Motor neuron (in vitro differentiated cells): ENCODE data around the gene ERICH3. TPM values are rescaled to one million over a fixed set of nuclear protein-coding genes. Genes with fewer than 3 reads are reported as not detected.

Source experiments
- ATAC-seq, 8 experiments: fragments of 200-7000 bp; cut with Tn5 transposase; replicated peaks in 6 of 8; 2 replicates each; pipeline ENCODE4 v1.8.0; 2021; ENCODE audit warnings: mild to moderate bottlenecking in 8 of 8, moderate library complexity in 8 of 8
- H3K27ac ChIP-seq, 2 donors: fragments of 250-450 bp; sonication (Bioruptor Pico); 2 replicates each; pipeline ENCODE4 v1.9.0; 2021; ENCODE audit warnings: antibody characterized with exemption in 2 of 2, mild to moderate bottlenecking in 2 of 2, moderate library complexity in 1 of 2
- H3K4me1 ChIP-seq, 2 donors: fragments of 250-450 bp; sonication (Bioruptor Pico); replicated peaks in 1 of 2; 2 replicates each; pipeline ENCODE4 v1.6.1; 2021; ENCODE audit warnings: antibody characterized with exemption in 2 of 2, mild to moderate bottlenecking in 2 of 2, moderate library complexity in 1 of 2
- H3K4me3 ChIP-seq, 5 donors: fragments of 250-450 bp; sonication (Bioruptor Pico); 2 replicates each; pipeline ENCODE4 v1.9.0; 2021; ENCODE audit warnings: antibody characterized with exemption in 5 of 5, mild to moderate bottlenecking in 5 of 5, moderate library complexity in 4 of 5
- WGBS, 10 experiments: fragments of 450-650 bp; shearing (Covaris generic); methylation state at CpG; one replicate each; pipeline ENCODE4 v1.0.0; 2022; 5-methylcytosine and 5-hydroxymethylcytosine counted together
- in situ Hi-C, 9 experiments: fragments of 400-800 bp; cut with MboI; loops; one replicate each; pipeline ENCODE4 v1.15.0; 2021; ENCODE audit warnings: low sequenced_read_pairs in 9 of 9, low pct_unique_long_range_greater_than_20kb in 2 of 9; ENCODE audit not compliant: unreplicated experiment in 9 of 9
- total RNA-seq, 8 experiments: library from RNA; unstranded; fragments of 300-600 nt; gene quantifications; 2 replicates each; pipeline versions ENCODE4 v1.2.3 to v1.2.4, GENCODE V29; 2022

Gene ERICH3
- total RNA-seq, 8 experiments from 2014 or later: 0.09 to 2.4 (median 0.33) TPM

- Histone ChIP-seq H3K4me1 (peaks cover 0 to 3% of the 10 kb centered on the region in 2 donors), H3K4me3 (no peak overlapping the region), H3K27ac (no peak overlapping the region)
- ATAC-seq: no peak
- 0 to 96% (median 50%) methylated on average over 1 to 3 of the region's 3 CpGs; no CpG with 5 or more reads in 3 of the 10 experiments for WGBS, 10 experiments
- in situ Hi-C loops: no loop called here
Observed at GRCh38 chr1:74579425-74579824, 94.2 kb downstream of the ERICH3 start.

GRCh38 chr1:74578101-74578500, 95.5 kb downstream of the ERICH3 start:
- no peak for ATAC-seq
- in situ Hi-C loops: no loop called here
- 25 to 97% (median 75%) methylated on average over 1 to 2 of the region's 2 CpGs; no CpG with 5 or more reads in 2 of the 10 experiments for WGBS, 10 experiments

GRCh38 chr1:74571891-74572290, 101.7 kb downstream of the ERICH3 start:
- Histone ChIP-seq H3K4me1 (peaks cover 0 to 2% of the 10 kb centered on the region in 2 donors), H3K4me3 (no peak overlapping the region), H3K27ac (no peak overlapping the region)
- WGBS, 10 experiments: 0 to 96% (median 74%) methylated on average over 1 to 6 of the region's 6 CpGs; no CpG with 5 or more reads in 1 of the 10 experiments
- in situ Hi-C loops: no loop called here
- peak in 1 of 8 experiments; percentile 36 for ATAC-seq

More at GRCh38 chr1:74578101-74578500, 95.5 kb downstream of the ERICH3 start:
- Histone ChIP-seq H3K4me1 (peaks cover 0 to 3% of the 10 kb centered on the region in 2 donors), H3K4me3 (no peak overlapping the region), H3K27ac (no peak overlapping the region)

- 24 to 100% (median 87%) methylated on average over 2 to 8 of the region's 8 CpGs for WGBS, 10 experiments
- in situ Hi-C loops: no loop called here
- no peak for ATAC-seq
- H3K4me1 ChIP-seq: peaks cover 0 to 2% of the 10 kb centered on the region in 2 donors
- H3K4me3 ChIP-seq: no peak overlapping the region
- H3K27ac ChIP-seq: no peak overlapping the region
Observed at GRCh38 chr1:74571493-74571800, 102.1 kb downstream of the ERICH3 start.

- in situ Hi-C loops: no loop called here
- peaks cover 0 to 2% of the 10 kb centered on the region in 2 donors for H3K4me1 ChIP-seq
- WGBS, 10 experiments: 6 to 100% (median 53%) methylated on average over 1 to 14 of the region's 14 CpGs
- H3K4me3 ChIP-seq: no peak overlapping the region
- H3K27ac ChIP-seq: no peak overlapping the region
- ATAC-seq: peak in 6 of 8 experiments; percentile 34 to 79 (median 54)
Observed at GRCh38 chr1:74570797-74571492, 102.6 kb downstream of the ERICH3 start.

- WGBS, 10 experiments: 52 to 100% (median 100%) methylated on average over 1 to 2 of the region's 2 CpGs; no CpG with 5 or more reads in 1 of the 10 experiments
- Histone ChIP-seq H3K27ac (no peak overlapping the region), H3K4me3 (no peak overlapping the region), H3K4me1 (no peaks in the 10 kb centered on the region)
- no peak for ATAC-seq
- in situ Hi-C loops: no loop called here
Observed at GRCh38 chr1:74549932-74550331, 123.7 kb downstream of the ERICH3 start.

DNA sequence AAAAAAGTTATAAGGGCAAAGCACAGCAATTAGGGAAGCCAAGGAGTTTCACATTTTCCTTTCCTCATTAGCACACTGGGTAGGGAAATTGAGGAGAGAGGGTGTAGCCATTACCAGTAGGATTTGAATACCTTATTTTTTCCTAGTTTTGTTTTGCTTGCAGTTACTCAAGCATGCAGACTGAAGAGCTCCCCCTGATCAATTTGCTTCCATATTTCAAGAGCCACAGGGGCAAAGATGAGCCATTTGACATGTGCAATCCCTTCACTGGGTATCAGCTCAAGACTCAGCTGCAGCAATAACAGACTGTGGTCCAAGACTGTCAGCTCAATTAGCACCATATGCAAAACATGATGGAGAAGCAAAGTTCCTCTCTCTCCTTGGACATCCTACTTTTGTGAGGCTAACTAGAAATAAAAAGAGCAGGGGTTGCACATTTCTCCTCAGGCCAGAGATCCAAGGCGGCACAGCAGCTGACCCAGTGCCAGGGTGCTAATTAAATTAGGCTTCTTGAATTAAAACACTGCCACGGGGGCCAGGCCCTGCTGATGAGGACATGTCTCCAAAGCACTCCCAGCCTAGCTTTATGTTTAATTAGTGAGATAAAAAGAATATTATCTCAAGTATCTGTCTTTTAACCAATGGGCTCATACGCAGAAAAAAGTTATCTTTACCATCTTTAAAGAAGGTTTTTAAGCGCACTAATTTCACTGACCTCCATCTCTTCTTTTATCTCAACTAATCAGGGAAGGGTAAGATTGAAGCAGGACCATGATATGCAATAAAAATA, 124.4 kb downstream of the ERICH3 start:
- Histone ChIP-seq H3K27ac (no peak overlapping the region), H3K4me1 (no peaks in the 10 kb centered on the region), H3K4me3 (no peak overlapping the region)
- peak in 1 of 8 experiments; percentile 20 for ATAC-seq
- in situ Hi-C loops: no loop called here
- 39 to 89% (median 68%) methylated on average over 2 to 4 of the region's 4 CpGs for WGBS, 10 experiments

DNA sequence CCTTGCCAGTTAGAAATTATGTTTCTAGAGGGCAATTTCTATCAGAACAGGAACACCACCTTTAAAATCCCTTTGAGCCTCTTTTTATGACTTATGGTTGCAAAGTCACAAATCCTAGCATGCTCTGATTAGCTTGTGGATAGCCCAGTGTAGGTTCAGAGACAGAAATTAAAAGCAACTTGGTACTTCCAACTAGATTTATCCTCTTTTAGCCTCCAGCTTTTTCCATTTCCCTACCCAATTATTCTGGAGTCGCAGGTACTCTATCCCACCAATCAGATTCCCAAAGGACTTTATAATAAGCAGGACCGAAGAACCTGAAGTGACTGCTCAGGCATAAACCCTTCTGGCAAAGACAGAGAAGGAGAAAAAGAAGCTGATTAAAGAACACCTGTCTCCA, 127.8 kb downstream of the ERICH3 start:
- WGBS, 10 experiments: 0 to 100% (median 94%) methylated on average over 1 to 2 of the region's 2 CpGs; no CpG with 5 or more reads in 1 of the 10 experiments
- no peak overlapping the region for H3K27ac ChIP-seq
- ATAC-seq: no peak
- H3K4me3 ChIP-seq: no peak overlapping the region
- no peaks in the 10 kb centered on the region for H3K4me1 ChIP-seq
- in situ Hi-C loops: no loop called here

DNA sequence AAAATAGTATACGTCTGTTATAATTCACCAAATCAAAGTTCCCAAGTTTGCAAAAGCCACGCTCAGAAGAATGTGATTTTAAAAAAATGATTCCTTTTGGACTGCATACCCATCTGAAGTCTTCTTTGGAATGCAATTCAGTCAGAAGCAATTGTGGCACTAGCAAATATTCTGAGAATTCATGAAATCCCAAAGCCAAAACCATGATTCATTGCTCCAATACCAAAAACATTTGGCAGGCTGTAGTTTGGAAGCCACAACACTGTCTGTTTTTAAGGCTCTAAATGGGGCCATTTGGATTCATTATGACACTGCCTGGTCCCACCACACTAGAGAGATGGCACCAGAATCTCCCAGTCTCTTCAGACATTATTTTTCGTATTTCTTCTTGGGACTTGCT, 139.4 kb downstream of the ERICH3 start:
- ATAC-seq: no peak
- no peak overlapping the region for H3K27ac ChIP-seq
- H3K4me1 ChIP-seq: peaks cover 0 to 9% of the 10 kb centered on the region in 2 donors
- in situ Hi-C loops: no loop called here
- WGBS, 10 experiments: 0 to 100% (median 90%) methylated on average over 2 to 3 of the region's 3 CpGs; no CpG with 5 or more reads in 1 of the 10 experiments
- no peak overlapping the region for H3K4me3 ChIP-seq

DNA sequence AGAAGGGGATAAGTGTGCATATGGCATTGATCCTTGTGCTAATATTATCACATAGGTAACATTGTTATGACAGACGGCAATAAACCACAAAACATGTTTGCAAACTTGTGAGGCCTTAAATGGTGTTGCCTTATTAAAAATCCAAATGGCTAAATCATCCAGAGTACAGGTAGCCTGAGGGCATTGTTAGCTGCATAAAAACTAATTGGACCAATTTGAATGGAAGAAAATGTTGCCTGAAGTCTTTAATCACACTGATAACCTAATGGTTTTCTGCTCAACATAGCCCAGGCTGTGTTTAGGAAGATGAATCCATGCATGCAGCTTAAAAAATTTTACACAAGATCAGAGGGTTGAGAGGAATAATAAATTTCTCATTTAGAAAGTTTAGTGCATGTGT, 141.8 kb downstream of the ERICH3 start:
- no peak overlapping the region for H3K4me3 ChIP-seq
- peaks cover 0 to 9% of the 10 kb centered on the region in 2 donors for H3K4me1 ChIP-seq
- in situ Hi-C loops: no loop called here
- no peak for ATAC-seq
- H3K27ac ChIP-seq: no peak overlapping the region
- 20 to 100% (median 80%) methylated on average over 1 of the region's 1 CpG; no CpG with 5 or more reads in 2 of the 10 experiments for WGBS, 10 experiments

- in situ Hi-C loops: no loop called here
Observed at GRCh38 chr1:74530892-74531291, 142.7 kb downstream of the ERICH3 start.

GRCh38 chr1:74528123-74528522, 145.5 kb downstream of the ERICH3 start:
- H3K27ac ChIP-seq: no peak overlapping the region
- H3K4me3 ChIP-seq: no peak overlapping the region
- H3K4me1 ChIP-seq: peaks cover 0 to 13% of the 10 kb centered on the region in 2 donors
- in situ Hi-C loops: no loop called here
- 17 to 96% (median 63%) methylated on average over 1 to 4 of the region's 4 CpGs; no CpG with 5 or more reads in 2 of the 10 experiments for WGBS, 10 experiments
- ATAC-seq: no peak

More at GRCh38 chr1:74530892-74531291, 142.7 kb downstream of the ERICH3 start:
- Histone ChIP-seq H3K4me3 (no peak overlapping the region), H3K4me1 (peaks cover 0 to 9% of the 10 kb centered on the region in 2 donors), H3K27ac (no peak overlapping the region)
- ATAC-seq: peak in 1 of 8 experiments; percentile 52

GRCh38 chr1:74526708-74527107, 146.9 kb downstream of the ERICH3 start:
- peaks cover 3 to 23% of the 10 kb centered on the region in 2 donors for H3K4me1 ChIP-seq
- in situ Hi-C loops: no loop called here
- H3K4me3 ChIP-seq: no peak overlapping the region
- H3K27ac ChIP-seq: no peak overlapping the region
- WGBS, 10 experiments: 0 to 95% (median 33%) methylated on average over 1 to 2 of the region's 2 CpGs; no CpG with 5 or more reads in 1 of the 10 experiments
- ATAC-seq: peak in 1 of 8 experiments; percentile 20
